Hepatocyte (in vitro differentiated cells): ENCODE results near the gene TTBK2. TPM values are rescaled to one million over a fixed set of nuclear protein-coding genes. Genes with fewer than 3 reads are reported as not detected.

Experiments used
- DNase-seq: peaks from one replicate; pipeline ENCODE4 v3.0.0-alpha.2; 2016; ENCODE audit warnings: low spot score
- H2AFZ ChIP-seq: fragments of 200-600 bp; sonication (generic); 2 replicates; pipeline ENCODE4 v1.6.0; 2016; ENCODE audit warnings: antibody characterized with exemption, mild to moderate bottlenecking
- H3K27ac ChIP-seq: fragments of 200-600 bp; sonication (generic); 2 replicates; pipeline ENCODE4 v1.5.1; 2016; ENCODE audit warnings: mild to moderate bottlenecking
- H3K27me3 ChIP-seq: fragments of 200-600 bp; sonication (generic); 2 replicates; pipeline ENCODE4 v1.6.1; 2016
- H3K36me3 ChIP-seq: fragments of 200-600 bp; sonication (generic); replicated peaks from 2 replicates; pipeline ENCODE4 v1.5.1; 2016; ENCODE audit warnings: low read depth; ENCODE audit not compliant: insufficient read depth
- H3K4me1 ChIP-seq: fragments of 200-600 bp; sonication (generic); 2 replicates; pipeline ENCODE4 v1.5.1; 2016; ENCODE audit warnings: mild to moderate bottlenecking, moderate library complexity; ENCODE audit not compliant: insufficient read depth
- H3K4me2 ChIP-seq: fragments of 200-600 bp; sonication (generic); 2 replicates; pipeline ENCODE4 v1.6.0; 2016
- H3K4me3 ChIP-seq: fragments of 200-600 bp; sonication (generic); 2 replicates; pipeline ENCODE4 v1.5.1; 2016; ENCODE audit warnings: mild to moderate bottlenecking
- H3K79me2 ChIP-seq: fragments of 200-600 bp; sonication (generic); 2 replicates; pipeline ENCODE4 v1.6.0; 2017; ENCODE audit warnings: mild to moderate bottlenecking
- H3K9me2 ChIP-seq: fragments of 200-600 bp; sonication (generic); replicated peaks from 2 replicates; pipeline ENCODE4 v1.6.0; 2017; ENCODE audit warnings: mild to moderate bottlenecking; ENCODE audit not compliant: insufficient read depth
- H3K9me3 ChIP-seq: fragments of 200-600 bp; sonication (generic); 2 replicates; pipeline ENCODE4 v1.5.1; 2016; ENCODE audit warnings: low read depth, mild to moderate bottlenecking
- H4K20me1 ChIP-seq: fragments of 200-600 bp; sonication (generic); 2 replicates; pipeline ENCODE4 v1.6.0; 2016; ENCODE audit warnings: mild to moderate bottlenecking; ENCODE audit not compliant: insufficient read depth, poor library complexity, severe bottlenecking
- CTCF ChIP-seq: fragments of 200-600 bp; sonication (generic); IDR thresholded peaks from 2 replicates; pipeline ENCODE4 v1.5.1; 2016; ENCODE audit warnings: antibody characterized with exemption, mild to moderate bottlenecking; ENCODE audit not compliant: poor library complexity
- EZH2 ChIP-seq: fragments of 200-600 bp; sonication (generic); IDR thresholded peaks from 2 replicates; pipeline ENCODE4 v1.6.1; 2016; ENCODE audit warnings: antibody characterized with exemption, mild to moderate bottlenecking, borderline replicate concordance
- EZH2phosphoT487 ChIP-seq: fragments of 200-600 bp; sonication (generic); IDR thresholded peaks from one replicate; pipeline ENCODE4 v1.6.1; 2018; ENCODE audit warnings: antibody characterized with exemption, mild to moderate bottlenecking, low read depth, moderate library complexity; ENCODE audit not compliant: unreplicated experiment, severe bottlenecking
- WGBS: methylation state at CpG from one replicate; pipeline ENCODE4 v1.1.6; 2016; ENCODE audit warnings: low lambda C conversion rate; ENCODE audit errors: missing lambda C conversion rate; 5-methylcytosine and 5-hydroxymethylcytosine counted together
- polyA plus RNA-seq: library from polyadenylated mRNA; unstranded; fragments of >200 nt; fragmentation: Nextera tagmentation; extraction: Ambion mirVana; gene quantifications from 2 replicates; pipeline ENCODE4 v1.2.1, GENCODE V29; 2016
- total RNA-seq: library from RNA; depleted of rRNA; stranded (reverse); fragments of >200 nt; gene quantifications from 2 replicates; pipeline ENCODE4 v1.2.3, GENCODE V29; 2014

The TTBK2 gene
- total and polyA plus RNA-seq, 2 experiments from 2014 or later, result 3.8 to 8.5 TPM

DNA sequence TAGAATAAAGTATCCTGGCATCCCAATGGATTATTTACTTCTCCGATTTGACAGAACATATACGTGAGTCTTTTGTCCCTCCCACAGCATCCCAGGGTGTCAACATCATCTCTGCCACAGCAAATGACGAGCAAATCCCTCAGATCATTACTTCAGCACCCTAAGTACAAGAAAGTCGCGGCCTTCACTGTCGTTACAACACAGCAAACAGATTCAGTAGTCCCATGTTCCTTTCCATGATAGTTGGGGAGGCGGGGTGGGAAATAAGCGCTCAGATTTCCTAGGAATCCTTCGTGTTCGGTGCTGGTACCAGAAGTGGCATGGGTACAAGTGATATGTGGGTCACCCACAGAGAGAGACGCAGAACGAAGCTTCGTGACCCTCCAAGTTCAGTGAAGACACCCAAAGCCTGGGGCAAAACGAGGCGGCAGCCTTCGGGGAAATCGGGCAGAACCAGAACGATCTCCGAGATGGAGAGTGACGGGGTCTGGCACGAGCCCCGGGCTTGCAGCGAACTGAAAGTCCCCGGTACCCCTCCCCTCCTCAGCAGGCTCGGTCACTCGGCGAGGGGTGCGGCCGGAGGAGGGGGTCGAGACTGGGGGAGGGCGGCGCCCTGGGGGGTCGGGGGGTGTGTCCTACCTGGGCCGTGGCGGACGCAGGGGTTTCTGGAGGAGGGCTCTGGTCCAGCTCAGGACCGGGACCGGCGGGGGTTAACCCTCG lies 619 bp downstream of the TTBK2 start:
- H3K4me2 ChIP-seq, result peak overlapping the region; percentile 72
- H3K9me2 ChIP-seq, result no peaks in the 10 kb centered on the region
- H3K4me1 ChIP-seq, result peaks cover 11% of the 10 kb centered on the region
- under 1% methylated on average over 28 of the region's 40 CpGs for WGBS
- H3K27me3 ChIP-seq, result no peaks in the 10 kb centered on the region
- H3K4me3 ChIP-seq, result peak overlapping the region; percentile 80
- peak overlapping the region; percentile 95 for H2AFZ ChIP-seq
- DNase-seq, result peak; percentile 57
- no peaks in the 10 kb centered on the region for H3K36me3 ChIP-seq
- peak overlapping the region; percentile 71 for H3K27ac ChIP-seq
- peaks cover 37% of the 10 kb centered on the region for H3K79me2 ChIP-seq
- peaks cover 4% of the 10 kb centered on the region for H4K20me1 ChIP-seq
- H3K9me3 ChIP-seq, result no peaks in the 10 kb centered on the region
- no peak for TF ChIP-seq EZH2phosphoT487
- no peak for TF ChIP-seq EZH2
- TF ChIP-seq CTCF, result no peak

DNA sequence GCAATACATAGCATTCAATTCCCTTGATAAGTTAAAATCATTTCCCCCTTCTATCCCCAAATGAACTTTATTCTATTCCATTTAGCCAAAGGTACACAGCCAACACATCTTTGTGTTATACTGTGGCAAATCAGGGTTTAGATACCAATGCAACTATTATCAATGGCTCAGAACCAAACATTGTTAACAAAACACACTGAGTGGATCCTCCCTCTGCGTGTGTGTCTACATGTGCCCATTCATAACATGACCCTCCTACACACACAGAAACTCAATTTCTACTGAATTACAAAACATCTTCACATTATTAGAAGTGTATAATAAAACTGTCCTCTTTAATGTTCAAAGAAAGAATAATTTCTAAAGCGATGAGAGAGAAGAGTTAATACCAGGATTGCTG lies 1.3 kb downstream of the TTBK2 start:
- TF ChIP-seq CTCF, result no peak
- TF ChIP-seq EZH2, result no peak
- TF ChIP-seq EZH2phosphoT487, result no peak
- H3K9me2 ChIP-seq, result no peaks in the 10 kb centered on the region
- H4K20me1 ChIP-seq, result peaks cover 4% of the 10 kb centered on the region
- peak overlapping the region; percentile 80 for H3K4me3 ChIP-seq
- H3K27me3 ChIP-seq, result no peaks in the 10 kb centered on the region
- no peaks in the 10 kb centered on the region for H3K36me3 ChIP-seq
- H3K79me2 ChIP-seq, result peaks cover 37% of the 10 kb centered on the region
- H3K27ac ChIP-seq, result peak overlapping the region; percentile 71
- WGBS, result 64% methylated on average over 2 of the region's 2 CpGs
- H3K9me3 ChIP-seq, result no peaks in the 10 kb centered on the region
- peaks cover 11% of the 10 kb centered on the region for H3K4me1 ChIP-seq
- H2AFZ ChIP-seq, result peak overlapping the region; percentile 95
- H3K4me2 ChIP-seq, result peak overlapping the region; percentile 72
- no peak for DNase-seq

DNA sequence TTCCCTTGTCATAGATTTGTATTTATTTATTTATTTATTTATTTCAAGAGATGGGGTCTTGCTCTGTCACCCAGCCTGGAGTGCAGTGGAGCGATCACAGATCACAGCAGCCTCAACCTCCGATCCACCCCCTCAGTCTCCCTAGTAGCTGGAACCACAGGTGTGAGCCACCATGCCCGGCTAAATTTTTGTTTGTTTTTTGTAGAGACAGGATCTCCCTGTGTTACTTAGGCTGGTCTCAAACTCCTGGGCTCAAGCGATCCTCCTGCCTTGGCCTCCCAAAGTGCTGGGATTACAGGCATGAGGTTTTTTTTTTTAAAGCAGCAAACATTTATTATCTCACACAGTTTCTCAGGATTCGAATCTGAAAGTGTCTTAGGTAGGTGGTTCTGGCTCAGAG lies 2.5 kb downstream of the TTBK2 start:
- Histone ChIP-seq H3K36me3 (no peaks in the 10 kb centered on the region), H3K4me2 (no peak overlapping the region), H3K4me1 (peaks cover 11% of the 10 kb centered on the region), H2AFZ (no peak overlapping the region), H4K20me1 (peaks cover 4% of the 10 kb centered on the region), H3K79me2 (peaks cover 41% of the 10 kb centered on the region), H3K9me2 (no peaks in the 10 kb centered on the region), H3K27me3 (no peaks in the 10 kb centered on the region), H3K27ac (no peak overlapping the region), H3K4me3 (no peak overlapping the region), H3K9me3 (no peaks in the 10 kb centered on the region)
- 90% methylated on average over 5 of the region's 5 CpGs for WGBS
- TF ChIP-seq EZH2phosphoT487 (no peak), EZH2 (no peak)
- no peak for DNase-seq

DNA sequence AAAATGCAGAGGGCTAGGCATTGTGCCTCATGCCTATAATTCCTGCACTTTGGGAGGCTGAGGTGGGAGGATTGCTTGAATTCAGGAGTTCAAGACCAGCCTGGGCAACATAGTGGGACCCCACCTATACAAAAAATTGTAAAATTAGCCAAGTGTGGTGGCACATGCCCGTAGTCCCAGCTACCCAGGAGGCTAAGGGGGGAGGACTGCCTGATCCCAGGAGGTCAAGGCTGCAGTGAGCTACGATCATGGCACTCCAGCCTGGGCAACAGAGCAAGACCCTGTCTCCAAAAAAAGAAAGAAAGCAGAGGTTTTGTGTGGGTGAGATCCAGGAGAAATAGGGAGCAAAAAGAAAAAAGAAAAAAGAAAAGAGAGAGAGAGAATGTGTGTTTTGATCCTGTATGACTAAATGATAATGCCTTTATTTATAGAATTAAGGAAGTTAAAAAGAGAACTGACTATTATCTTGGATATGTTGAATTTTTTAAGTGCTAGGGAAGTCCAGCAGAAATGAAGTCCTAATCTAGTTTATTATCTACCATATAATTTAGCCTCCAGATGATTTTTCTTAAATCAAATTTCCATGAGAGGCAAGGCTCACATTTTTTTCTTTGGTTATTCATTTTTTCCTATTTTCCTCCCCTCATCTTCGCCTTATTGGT lies 4.8 kb downstream of the TTBK2 start:
- Histone ChIP-seq H2AFZ (no peak overlapping the region), H4K20me1 (peaks cover 4% of the 10 kb centered on the region), H3K4me1 (peaks cover 11% of the 10 kb centered on the region), H3K27ac (no peak overlapping the region), H3K4me2 (no peak overlapping the region), H3K36me3 (no peaks in the 10 kb centered on the region), H3K4me3 (no peak overlapping the region), H3K27me3 (no peaks in the 10 kb centered on the region), H3K79me2 (peaks cover 55% of the 10 kb centered on the region), H3K9me3 (no peaks in the 10 kb centered on the region), H3K9me2 (no peaks in the 10 kb centered on the region)
- DNase-seq, result no peak
- WGBS, result 97% methylated on average over 3 of the region's 3 CpGs
- no peak for TF ChIP-seq CTCF
- TF ChIP-seq EZH2, result no peak
- TF ChIP-seq EZH2phosphoT487, result no peak
